Gastroesophageal sphincter (tissue), 3 donors: Measurements from ENCODE around the gene TMEM178A.

ENCODE experiments used
- POLR2A ChIP-seq, 2 donors: fragments of 450-650 bp; IDR thresholded peaks; one replicate each; pipeline ENCODE4 v1.6.1; 2017; ENCODE audit warnings: antibody characterized with exemption in 2 of 2, mild to moderate bottlenecking in 2 of 2, moderate library complexity in 1 of 2
- POLR2AphosphoS5 ChIP-seq: sonication (generic); formaldehyde crosslinking; IDR thresholded peaks from one replicate; pipeline ENCODE4 v1.6.1; 2017; ENCODE audit warnings: antibody characterized with exemption
- TF ChIP-seq, protein P1 (sequence below), 4 experiments: fragments of 200-600 bp in 2 of 4; fragments of 450-650 bp in 2 of 4; sonication (generic) in 1 of 4; IDR thresholded peaks; one replicate each; pipeline ENCODE4 v1.5.1; 2017 to 2019; ENCODE audit warnings: antibody characterized with exemption in 4 of 4, mild to moderate bottlenecking in 2 of 4, moderate library complexity in 2 of 4

DNA sequence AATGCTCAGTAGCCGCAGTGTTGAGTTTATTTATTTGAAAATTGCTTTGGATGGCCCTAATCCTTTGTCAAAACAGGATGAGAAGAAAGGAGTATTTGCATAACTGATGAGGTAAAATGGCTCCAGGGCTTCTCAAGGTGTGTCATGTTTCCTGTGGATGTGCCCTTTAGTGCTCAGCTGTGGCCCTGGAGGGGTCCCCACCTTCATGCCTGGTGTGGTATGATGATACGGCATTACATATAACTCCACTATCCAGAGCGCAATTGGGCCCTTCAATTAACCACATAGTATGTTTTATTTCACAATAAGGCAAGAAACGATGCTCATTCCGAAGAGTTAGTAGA lies 39.8 kb upstream of the TMEM178A start:
- TF ChIP-seq, protein P1, sequence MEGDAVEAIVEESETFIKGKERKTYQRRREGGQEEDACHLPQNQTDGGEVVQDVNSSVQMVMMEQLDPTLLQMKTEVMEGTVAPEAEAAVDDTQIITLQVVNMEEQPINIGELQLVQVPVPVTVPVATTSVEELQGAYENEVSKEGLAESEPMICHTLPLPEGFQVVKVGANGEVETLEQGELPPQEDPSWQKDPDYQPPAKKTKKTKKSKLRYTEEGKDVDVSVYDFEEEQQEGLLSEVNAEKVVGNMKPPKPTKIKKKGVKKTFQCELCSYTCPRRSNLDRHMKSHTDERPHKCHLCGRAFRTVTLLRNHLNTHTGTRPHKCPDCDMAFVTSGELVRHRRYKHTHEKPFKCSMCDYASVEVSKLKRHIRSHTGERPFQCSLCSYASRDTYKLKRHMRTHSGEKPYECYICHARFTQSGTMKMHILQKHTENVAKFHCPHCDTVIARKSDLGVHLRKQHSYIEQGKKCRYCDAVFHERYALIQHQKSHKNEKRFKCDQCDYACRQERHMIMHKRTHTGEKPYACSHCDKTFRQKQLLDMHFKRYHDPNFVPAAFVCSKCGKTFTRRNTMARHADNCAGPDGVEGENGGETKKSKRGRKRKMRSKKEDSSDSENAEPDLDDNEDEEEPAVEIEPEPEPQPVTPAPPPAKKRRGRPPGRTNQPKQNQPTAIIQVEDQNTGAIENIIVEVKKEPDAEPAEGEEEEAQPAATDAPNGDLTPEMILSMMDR (IDR thresholded peaks at IDR 0.05): no peak
- TF ChIP-seq POLR2AphosphoS5 (no peak), POLR2A (IDR thresholded peaks at IDR 0.05) (no peak)
